NOMO-1 treated with dmso at 0.1 percent for 144 hours (cell line): ENCODE data around the gene ATP8B3.

Source experiments
- DNase-seq: peaks from one replicate; lab custom pipeline; 2025; ENCODE audit not compliant: unreplicated experiment; lab: John Stamatoyannopoulos, UW

Gene ATP8B3

GRCh38 chr19:1746401-1747284 lies 65.4 kb downstream of the ATP8B3 start:
- DNase-seq: no peak

- DNase-seq: no peak
These were observed 66.5 kb downstream of the ATP8B3 start for GRCh38 chr19:1745589-1746031.

- no peak for DNase-seq
These were observed 67.1 kb downstream of the ATP8B3 start for GRCh38 chr19:1744822-1745563.

GRCh38 chr19:1744133-1744665 lies 67.9 kb downstream of the ATP8B3 start:
- no peak for DNase-seq

GRCh38 chr19:1742989-1743696 lies 68.9 kb downstream of the ATP8B3 start:
- DNase-seq: no peak

- DNase-seq: no peak
These were observed 72.0 kb downstream of the ATP8B3 start for GRCh38 chr19:1739960-1740629.

- no peak for DNase-seq
These were observed 75.1 kb downstream of the ATP8B3 start for GRCh38 chr19:1736927-1737326.

GRCh38 chr19:1736280-1736679 lies 75.8 kb downstream of the ATP8B3 start:
- no peak for DNase-seq

GRCh38 chr19:1734321-1734966 lies 77.6 kb downstream of the ATP8B3 start:
- DNase-seq: no peak
